Measurements from ENCODE around the gene SHLD1.
"Not testable (repeated sequence)": the region's sequence is repeated elsewhere in the genome, so short reads cannot be mapped to it uniquely, and the experiment has no call there.

The SHLD1 gene

DNA sequence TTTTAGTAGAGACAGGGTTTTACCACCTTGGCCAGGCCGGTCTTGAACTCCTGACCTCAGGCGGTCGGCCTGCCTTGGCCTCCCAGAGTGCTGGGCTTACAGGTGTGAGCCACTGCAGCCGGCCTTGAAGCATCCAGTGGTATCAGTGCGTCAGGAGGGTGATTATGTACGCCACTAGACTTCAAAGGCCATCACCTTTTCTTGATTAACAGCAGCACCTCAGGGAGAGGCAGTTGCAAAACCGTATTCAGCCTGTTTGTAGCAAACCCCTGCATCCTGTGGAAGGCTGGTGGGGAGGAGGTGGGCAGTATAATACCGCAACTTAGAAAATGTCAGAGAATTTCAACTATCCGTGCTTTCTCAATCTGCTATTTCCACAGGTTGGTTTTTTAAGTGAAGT, 27.3 kb upstream of the SHLD1 start:
- TF ChIP-seq, protein P1, sequence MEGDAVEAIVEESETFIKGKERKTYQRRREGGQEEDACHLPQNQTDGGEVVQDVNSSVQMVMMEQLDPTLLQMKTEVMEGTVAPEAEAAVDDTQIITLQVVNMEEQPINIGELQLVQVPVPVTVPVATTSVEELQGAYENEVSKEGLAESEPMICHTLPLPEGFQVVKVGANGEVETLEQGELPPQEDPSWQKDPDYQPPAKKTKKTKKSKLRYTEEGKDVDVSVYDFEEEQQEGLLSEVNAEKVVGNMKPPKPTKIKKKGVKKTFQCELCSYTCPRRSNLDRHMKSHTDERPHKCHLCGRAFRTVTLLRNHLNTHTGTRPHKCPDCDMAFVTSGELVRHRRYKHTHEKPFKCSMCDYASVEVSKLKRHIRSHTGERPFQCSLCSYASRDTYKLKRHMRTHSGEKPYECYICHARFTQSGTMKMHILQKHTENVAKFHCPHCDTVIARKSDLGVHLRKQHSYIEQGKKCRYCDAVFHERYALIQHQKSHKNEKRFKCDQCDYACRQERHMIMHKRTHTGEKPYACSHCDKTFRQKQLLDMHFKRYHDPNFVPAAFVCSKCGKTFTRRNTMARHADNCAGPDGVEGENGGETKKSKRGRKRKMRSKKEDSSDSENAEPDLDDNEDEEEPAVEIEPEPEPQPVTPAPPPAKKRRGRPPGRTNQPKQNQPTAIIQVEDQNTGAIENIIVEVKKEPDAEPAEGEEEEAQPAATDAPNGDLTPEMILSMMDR (IDR thresholded peaks at IDR 0.05; ENCODE audit: control insufficient read depth, insufficient read depth, low read depth, low read length, missing control alignments), result no peak
- DNase-seq (ENCODE audit: low read depth), result no peak
- H3K4me3 ChIP-seq (ENCODE audit: control insufficient read depth, low read depth, low read length), result no peak overlapping the region

DNA sequence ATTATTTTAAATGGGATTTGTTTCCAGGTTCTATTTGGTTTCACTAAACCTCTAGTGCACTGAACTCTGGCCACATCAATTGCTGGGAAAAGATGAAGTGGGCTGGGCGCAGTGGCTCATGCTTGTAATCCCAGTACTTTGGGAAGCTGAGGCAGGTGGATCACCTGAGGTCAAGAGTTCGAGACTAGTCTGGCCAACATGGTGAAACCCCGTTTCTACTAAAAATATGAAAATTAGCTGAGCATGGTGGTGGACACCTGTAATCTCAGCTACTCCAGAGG, 25.1 kb upstream of the SHLD1 start:
- not testable (repeated sequence) for DNase-seq (ENCODE audit: low read depth)

DNA sequence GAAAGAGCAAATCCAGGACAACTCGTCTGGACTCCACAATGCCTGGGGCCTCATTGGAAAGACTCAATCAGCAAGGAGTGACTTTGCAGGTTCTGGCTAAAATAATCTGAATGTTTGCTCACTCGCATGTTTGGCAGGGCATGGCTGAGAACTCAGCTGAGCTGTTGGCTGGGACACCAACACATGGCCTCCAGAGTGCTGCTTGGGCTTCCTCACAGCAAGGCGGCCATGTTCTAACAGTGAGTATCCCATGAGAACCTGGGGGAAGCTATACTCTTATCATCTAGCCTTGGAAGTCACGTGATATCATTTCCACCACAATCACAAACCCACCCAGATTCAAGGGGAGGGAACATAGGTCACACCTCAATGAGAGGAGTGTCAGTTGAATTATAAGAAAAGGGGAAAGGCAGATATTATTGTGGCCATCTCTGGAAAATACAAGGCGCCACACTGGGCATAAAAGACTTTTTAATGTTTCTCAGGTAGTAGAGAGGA, 23.1 kb upstream of the SHLD1 start:
- TF ChIP-seq, protein P1 (IDR thresholded peaks at IDR 0.05; ENCODE audit: control insufficient read depth, insufficient read depth, low read depth, low read length, missing control alignments), result no peak
- no peak for DNase-seq (ENCODE audit: low read depth)
- H3K4me3 ChIP-seq (ENCODE audit: control insufficient read depth, low read depth, low read length), result no peak overlapping the region

More for the DNA sequence above, 25.1 kb upstream of the SHLD1 start:
- not testable (repeated sequence) for H3K4me3 ChIP-seq (ENCODE audit: control insufficient read depth, low read depth, low read length)

DNA sequence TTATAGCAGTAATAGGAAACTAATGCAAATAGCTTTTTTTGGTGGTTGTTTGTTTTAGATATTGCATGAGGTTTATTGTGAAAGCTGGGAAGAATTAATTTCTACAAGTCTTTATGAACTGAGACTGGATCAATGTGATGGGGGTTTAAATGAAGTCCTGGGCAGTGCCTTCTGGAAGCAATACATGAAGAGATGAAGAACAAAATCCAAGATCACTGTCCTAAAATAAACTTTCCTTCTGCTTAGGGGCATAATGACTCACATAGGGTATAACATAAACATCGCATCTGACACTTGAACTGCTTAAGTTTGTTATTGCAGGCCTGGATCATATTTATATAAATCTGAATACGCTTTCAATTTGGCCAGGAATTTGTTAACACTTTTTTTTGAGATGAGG, 20.9 kb upstream of the SHLD1 start:
- DNase-seq (ENCODE audit: low read depth), result no peak
- TF ChIP-seq, protein P1 (IDR thresholded peaks at IDR 0.05; ENCODE audit: control insufficient read depth, insufficient read depth, low read depth, low read length, missing control alignments), result no peak
- no peak overlapping the region for H3K4me3 ChIP-seq (ENCODE audit: control insufficient read depth, low read depth, low read length)

DNA sequence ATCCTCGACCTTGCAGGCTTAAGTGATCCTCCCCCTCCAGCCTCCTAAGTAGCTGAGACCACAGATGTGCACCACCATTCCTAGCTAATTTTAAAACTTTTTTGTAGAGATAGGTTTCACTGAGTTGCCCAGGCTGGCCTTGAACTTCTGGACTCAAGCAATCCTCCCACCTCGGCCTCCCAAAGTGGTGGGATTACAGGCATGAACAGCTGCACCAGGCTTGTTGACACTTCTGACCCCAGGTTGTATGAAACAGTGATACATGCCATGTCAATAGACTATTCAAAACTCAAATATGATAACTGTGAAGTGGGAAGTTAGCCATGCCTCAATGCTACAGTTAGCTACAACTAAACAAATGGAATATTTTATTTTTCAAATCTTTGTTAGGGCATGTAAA, 20.1 kb upstream of the SHLD1 start:
- no peak overlapping the region for H3K4me3 ChIP-seq (ENCODE audit: control insufficient read depth, low read depth, low read length)
- TF ChIP-seq, protein P1 (IDR thresholded peaks at IDR 0.05; ENCODE audit: control insufficient read depth, insufficient read depth, low read depth, low read length, missing control alignments), result no peak
- no peak for DNase-seq (ENCODE audit: low read depth)

DNA sequence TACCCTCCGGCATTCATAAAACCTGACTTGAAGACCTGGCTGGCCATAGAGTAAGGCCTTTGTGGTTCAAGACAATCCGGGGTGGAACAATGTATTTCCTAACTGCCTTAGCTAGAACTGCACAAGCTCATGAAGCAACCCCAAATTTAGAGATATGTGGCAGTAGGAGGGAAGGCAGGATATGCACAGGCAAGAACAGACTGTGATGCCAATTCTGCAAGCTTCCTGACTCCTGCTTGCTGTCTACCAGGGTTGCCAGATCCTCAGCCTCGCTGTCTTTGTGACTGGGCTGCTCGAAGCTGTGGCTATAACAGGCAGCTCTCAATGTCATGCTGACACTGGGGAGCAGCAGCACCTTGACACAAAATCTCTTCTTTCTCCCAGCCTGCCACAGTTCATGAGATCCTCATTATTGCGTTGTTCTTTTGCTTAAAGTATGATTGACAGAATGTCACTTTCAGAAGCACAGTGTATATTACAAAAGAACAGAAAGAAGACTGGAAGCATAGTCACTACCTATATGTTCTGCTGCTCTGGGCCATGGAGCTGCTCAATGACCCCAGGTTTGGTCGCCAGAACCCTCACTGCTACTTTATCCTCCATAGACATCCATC, 18.3 kb upstream of the SHLD1 start:
- no peak for DNase-seq (ENCODE audit: low read depth)

DNA sequence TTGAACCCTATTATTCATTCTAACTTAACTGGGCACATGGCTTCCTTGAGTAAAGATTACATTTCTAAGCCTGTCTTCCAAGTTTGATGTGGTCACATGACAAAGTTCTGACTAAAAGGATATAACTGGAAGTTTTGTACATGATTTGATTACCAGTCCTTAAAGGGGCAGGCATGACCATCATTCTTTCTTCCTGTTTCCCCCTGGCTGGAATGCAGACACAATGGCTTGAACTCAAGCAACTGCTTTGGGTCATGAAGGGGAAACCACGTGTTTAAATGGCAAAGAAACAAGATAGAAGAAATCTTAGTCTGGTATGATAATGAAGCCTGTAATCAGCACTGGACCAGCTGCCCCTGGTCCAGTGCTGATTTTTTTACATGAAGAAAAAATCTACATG, 15.6 kb upstream of the SHLD1 start:
- TF ChIP-seq, protein P1 (IDR thresholded peaks at IDR 0.05; ENCODE audit: control insufficient read depth, insufficient read depth, low read depth, low read length, missing control alignments), result no peak
- no peak for DNase-seq (ENCODE audit: low read depth)

More for the DNA sequence above, 18.3 kb upstream of the SHLD1 start:
- TF ChIP-seq, protein P1 (IDR thresholded peaks at IDR 0.05; ENCODE audit: control insufficient read depth, insufficient read depth, low read depth, low read length, missing control alignments), result no peak
- H3K4me3 ChIP-seq (ENCODE audit: control insufficient read depth, low read depth, low read length), result no peak overlapping the region

More for the DNA sequence above, 15.6 kb upstream of the SHLD1 start:
- no peak overlapping the region for H3K4me3 ChIP-seq (ENCODE audit: control insufficient read depth, low read depth, low read length)
